GM18520 (cell line): ENCODE data around the gene BANF1.
A peak's percentile ranks its signal among the peaks of the same experiment; 100 is the strongest.

Experiments
- ATAC-seq: cut with Tn5 transposase; IDR thresholded peaks from one replicate; pipeline ENCODE4 v1.9.1; 2021; ENCODE audit not compliant: unreplicated experiment

BANF1 gene

GRCh38 chr11:66037327-66037726, 35.0 kb downstream of the BANF1 start:
- ATAC-seq: no peak

- no peak for ATAC-seq
These were observed 37.5 kb downstream of the BANF1 start for GRCh38 chr11:66039765-66040164.

- no peak for ATAC-seq
These were observed 40.1 kb downstream of the BANF1 start for GRCh38 chr11:66042227-66042995.

GRCh38 chr11:66042996-66043906, 40.9 kb downstream of the BANF1 start:
- ATAC-seq: no peak

GRCh38 chr11:66044757-66045156, 42.5 kb downstream of the BANF1 start:
- no peak for ATAC-seq

DNA sequence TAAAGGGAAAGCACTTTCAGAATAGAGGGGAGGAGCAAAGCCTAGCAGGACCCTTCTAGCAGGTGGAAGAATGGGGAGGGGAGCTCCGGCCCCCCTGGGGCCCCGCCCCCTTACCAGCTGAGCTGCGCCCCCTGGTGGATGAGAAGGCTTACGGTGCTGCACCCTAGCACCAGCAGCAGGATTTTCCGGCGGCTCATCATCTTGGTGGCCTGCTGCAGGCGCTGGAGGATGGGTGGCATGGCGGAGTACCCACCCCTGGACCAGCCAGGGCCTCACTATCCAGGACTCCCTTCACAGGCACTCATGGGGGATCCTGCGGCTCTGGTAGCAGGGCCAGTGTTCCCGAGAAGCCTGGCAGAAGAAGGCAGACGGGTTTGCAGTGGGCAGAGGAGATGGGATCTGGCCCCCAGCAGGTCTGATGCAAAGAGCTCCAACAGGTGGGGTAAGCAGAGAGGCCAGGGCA, 42.9 kb downstream of the BANF1 start:
- peak; percentile 41 for ATAC-seq

GRCh38 chr11:66046901-66047300, 44.6 kb downstream of the BANF1 start:
- no peak for ATAC-seq

DNA sequence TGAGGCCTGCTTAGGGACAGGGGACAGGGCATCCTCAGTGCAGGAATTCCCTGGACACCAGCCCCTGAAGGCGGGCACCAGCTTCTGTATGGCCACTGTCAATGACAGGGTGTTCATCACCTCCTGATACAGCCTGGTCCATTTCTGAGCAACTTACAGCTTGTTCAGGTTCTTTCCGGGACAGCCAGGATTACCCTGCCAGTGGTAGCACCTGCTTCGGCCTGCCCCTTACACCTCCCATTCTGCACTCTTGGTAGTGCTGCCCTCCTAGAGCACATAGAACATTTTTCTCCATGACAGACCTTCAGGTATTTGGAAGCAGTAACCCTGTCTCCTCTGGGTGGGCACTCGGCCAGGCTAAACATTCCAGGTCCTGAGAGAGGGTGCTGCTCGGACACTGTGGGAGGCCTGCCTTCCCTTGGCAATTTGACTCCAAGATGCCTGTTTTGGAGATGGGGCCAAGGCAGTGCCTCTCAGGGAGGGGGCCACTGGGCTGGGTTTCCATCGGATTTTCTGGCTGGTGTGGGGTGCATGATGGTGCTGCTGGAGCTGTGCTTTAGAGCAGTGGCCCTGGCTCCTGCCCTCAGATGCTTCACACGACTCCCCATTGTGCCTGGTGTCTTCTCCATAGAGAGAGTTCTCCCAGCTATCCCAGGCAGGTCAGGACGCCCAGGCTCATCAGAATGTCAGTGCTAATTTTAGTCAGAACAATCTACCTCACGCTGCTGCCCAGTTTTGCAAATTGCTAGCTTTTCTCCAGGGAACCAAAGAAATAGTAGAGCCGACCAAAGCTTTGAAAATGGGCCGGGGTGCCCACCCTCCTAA, 45.5 kb downstream of the BANF1 start:
- no peak for ATAC-seq

- ATAC-seq: no peak
These were observed 46.4 kb downstream of the BANF1 start, which contains the start of gene GAL3ST3 for GRCh38 chr11:66048547-66049323. TSS of gene GAL3ST3 (minus strand) at chr11:66049161. CDS start at chr11:66045415, 3,746 bp downstream.

DNA sequence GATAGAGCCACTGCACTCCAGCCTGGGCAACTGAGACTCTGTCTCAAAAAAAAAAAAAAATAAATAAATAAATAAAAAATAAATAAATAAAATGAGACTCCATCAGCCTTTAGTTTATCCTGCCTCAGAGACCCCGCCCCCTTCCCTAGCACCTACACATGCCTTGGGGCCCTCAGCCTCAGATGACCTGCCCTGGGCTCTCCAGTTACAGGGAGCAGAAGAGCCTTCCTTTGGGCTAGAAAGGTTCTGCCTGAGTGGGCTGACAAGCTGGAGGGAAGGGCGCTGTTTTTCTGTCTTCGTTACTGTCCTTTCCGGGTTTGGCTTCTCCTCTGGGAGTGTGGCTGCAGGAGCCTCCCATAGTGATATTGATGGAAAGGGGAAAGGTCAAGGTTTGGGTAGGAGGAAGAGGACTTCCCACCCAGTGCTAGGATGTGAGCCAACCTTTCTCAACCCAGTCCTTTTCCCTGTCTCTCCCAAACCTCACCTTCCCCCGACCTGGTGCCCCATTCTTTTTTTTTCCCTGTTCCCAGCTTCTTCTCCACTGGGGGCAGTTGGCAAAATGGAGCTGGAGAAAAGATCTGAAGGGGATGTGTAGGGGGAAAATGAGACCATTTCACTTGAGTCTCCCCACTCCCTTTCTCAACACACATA, 48.4 kb downstream of the BANF1 start:
- ATAC-seq: no peak

GRCh38 chr11:66051371-66051765, 49.1 kb downstream of the BANF1 start:
- no peak for ATAC-seq

- peak; percentile 97 for ATAC-seq
These were observed 49.7 kb downstream of the BANF1 start, which contains the start of gene SF3B2 for GRCh38 chr11:66051766-66052663. TSS of gene SF3B2 (plus strand) at chr11:66052364. CDS start at chr11:66052385, 21 bp downstream.

- ATAC-seq: no peak
These were observed 50.3 kb downstream of the BANF1 start for GRCh38 chr11:66052664-66052982.
